GM23338 (cell line): ENCODE measurements around the gene ZNF317. TPM values are rescaled to one million over a fixed set of nuclear protein-coding genes. Genes with fewer than 3 reads are reported as not detected.

ENCODE experiments used
- ATAC-seq: fragments of 200-7000 bp; cut with Tn5 transposase; 3 replicates; pipeline ENCODE4 v1.9.1; 2020
- DNase-seq: peaks from one replicate; pipeline ENCODE4 v3.0.0-alpha.2; 2015; ENCODE audit warnings: low spot score
- H2AFZ ChIP-seq: fragments of 200-600 bp; sonication (generic); 2 replicates; pipeline ENCODE4 v1.8.0; 2016; ENCODE audit warnings: antibody characterized with exemption, mild to moderate bottlenecking, moderate library complexity
- H3F3A ChIP-seq: fragments of 200-600 bp; sonication (generic); replicated peaks from 2 replicates; pipeline ENCODE4 v1.8.0; 2017; ENCODE audit warnings: antibody characterized with exemption, mixed run types, low read depth
- H3K27ac ChIP-seq: fragments of 200-600 bp; sonication (generic); 2 replicates; pipeline ENCODE4 v1.6.1; 2016; ENCODE audit warnings: low read depth
- H3K27me3 ChIP-seq: fragments of 200-600 bp; sonication (generic); 2 replicates; pipeline ENCODE4 v1.8.0; 2016; ENCODE audit warnings: mild to moderate bottlenecking, mixed run types, moderate library complexity; ENCODE audit not compliant: insufficient read depth
- H3K36me3 ChIP-seq: fragments of 200-600 bp; sonication (generic); 2 replicates; pipeline ENCODE4 v1.8.0; 2016; ENCODE audit warnings: mild to moderate bottlenecking; ENCODE audit not compliant: insufficient read depth
- H3K4me1 ChIP-seq: fragments of 200-600 bp; sonication (generic); 2 replicates; pipeline ENCODE4 v1.8.0; 2016; ENCODE audit warnings: mild to moderate bottlenecking, moderate library complexity; ENCODE audit not compliant: insufficient read depth
- H3K4me2 ChIP-seq: fragments of 200-600 bp; sonication (generic); 2 replicates; pipeline ENCODE4 v1.7.1; 2017; ENCODE audit warnings: mixed run types
- H3K4me3 ChIP-seq: fragments of 200-600 bp; sonication (generic); 2 replicates; pipeline ENCODE4 v1.6.1; 2016; ENCODE audit warnings: mixed run types
- H3K79me2 ChIP-seq: fragments of 200-600 bp; sonication (generic); replicated peaks from 2 replicates; pipeline ENCODE4 v1.8.0; 2017; ENCODE audit warnings: mild to moderate bottlenecking; ENCODE audit not compliant: insufficient read depth
- H3K9me2 ChIP-seq: fragments of 200-600 bp; sonication (generic); 2 replicates; pipeline ENCODE4 v1.8.0; 2017; ENCODE audit not compliant: insufficient read depth
- H4K20me1 ChIP-seq: fragments of 200-600 bp; sonication (generic); replicated peaks from 2 replicates; pipeline ENCODE4 v1.8.0; 2017; ENCODE audit warnings: mild to moderate bottlenecking; ENCODE audit not compliant: insufficient read depth
- H3K27ac Mint-ChIP-seq: 2 replicates; pipeline ENCODE4 v1.8.0; 2020; ENCODE audit warnings: inconsistent platforms, mild to moderate bottlenecking, moderate library complexity, mixed read lengths
- H3K27me3 Mint-ChIP-seq: 3 replicates; pipeline ENCODE4 v1.8.0; 2022; ENCODE audit warnings: low read depth, mild to moderate bottlenecking, moderate library complexity, mixed read lengths, inconsistent platforms; ENCODE audit not compliant: insufficient read depth, poor library complexity
- H3K36me3 Mint-ChIP-seq: 3 replicates; pipeline ENCODE4 v1.8.0; 2021; ENCODE audit warnings: low read depth, mild to moderate bottlenecking, inconsistent platforms, moderate library complexity, mixed read lengths
- H3K4me1 Mint-ChIP-seq: 3 replicates; pipeline ENCODE4 v1.8.0; 2020; ENCODE audit warnings: mild to moderate bottlenecking, inconsistent platforms, mixed read lengths
- H3K4me3 Mint-ChIP-seq: 3 replicates; pipeline ENCODE4 v1.8.0; 2021; ENCODE audit warnings: moderate library complexity, mild to moderate bottlenecking, inconsistent platforms, mixed read lengths
- H3K9me3 Mint-ChIP-seq: 3 replicates; pipeline ENCODE4 v1.8.0; 2020; ENCODE audit warnings: moderate library complexity, mild to moderate bottlenecking, inconsistent platforms, mixed read lengths
- EZH2phosphoT487 ChIP-seq: fragments of 200-600 bp; sonication (generic); IDR thresholded peaks from one replicate; pipeline ENCODE4 v1.8.1; 2018; ENCODE audit warnings: antibody characterized with exemption; ENCODE audit not compliant: unreplicated experiment
- JUNB ChIP-seq: IDR thresholded peaks from one replicate; pipeline ENCODE4 v1.6.1; 2016; ENCODE audit warnings: antibody characterized with exemption; ENCODE audit not compliant: unreplicated experiment
- NANOG ChIP-seq: IDR thresholded peaks from 2 replicates; pipeline ENCODE4 v1.6.1; 2016; ENCODE audit warnings: antibody characterized with exemption, borderline replicate concordance
- POLR2AphosphoS5 ChIP-seq: IDR thresholded peaks from 2 replicates; pipeline ENCODE4 v1.6.1; 2016; ENCODE audit warnings: antibody characterized with exemption, low read depth
- STAT1 ChIP-seq: IDR thresholded peaks from one replicate; pipeline ENCODE4 v1.6.1; 2016; ENCODE audit warnings: antibody characterized with exemption; ENCODE audit not compliant: unreplicated experiment
- ZNF114 ChIP-seq: fragments of 250-450 bp; sonication (Bioruptor Pico); IDR thresholded peaks from 2 replicates; pipeline ENCODE4 v1.5.0; 2020; ENCODE audit warnings: mild to moderate bottlenecking, moderate library complexity
- ZNF331 ChIP-seq: fragments of 250-450 bp; sonication (Bioruptor Pico); IDR thresholded peaks from 2 replicates; pipeline ENCODE4 v1.5.0; 2020; ENCODE audit warnings: low read depth, mild to moderate bottlenecking, moderate library complexity
- polyA plus RNA-seq: library from polyadenylated mRNA; unstranded; fragments of >200 nt; fragmentation: Nextera tagmentation; extraction: Ambion mirVana; gene quantifications from 2 replicates; pipeline ENCODE4 v1.2.1, GENCODE V29; 2016
- total RNA-seq: library from RNA; depleted of rRNA; stranded (reverse); fragments of >200 nt; shearing (Covaris generic); gene quantifications from 2 replicates; pipeline ENCODE4 v1.2.3, GENCODE V29; 2014
- TF ChIP-seq, protein P1 (sequence below): IDR thresholded peaks from 2 replicates; pipeline ENCODE4 v1.6.1; 2016; ENCODE audit warnings: antibody characterized with exemption
- TF ChIP-seq, protein P2 (sequence below): IDR thresholded peaks from one replicate; pipeline ENCODE4 v1.6.1; 2018; ENCODE audit warnings: antibody characterized with exemption; ENCODE audit not compliant: unreplicated experiment
- TF ChIP-seq, protein P3 (sequence below): fragments of 250-450 bp; sonication (Bioruptor Pico); IDR thresholded peaks from 2 replicates; pipeline ENCODE4 v1.5.0; 2020; ENCODE audit warnings: mild to moderate bottlenecking, moderate library complexity

The ZNF317 gene
- total and polyA plus RNA-seq, 2 experiments from 2014 or later, result 25.2 to 32.4 TPM

DNA sequence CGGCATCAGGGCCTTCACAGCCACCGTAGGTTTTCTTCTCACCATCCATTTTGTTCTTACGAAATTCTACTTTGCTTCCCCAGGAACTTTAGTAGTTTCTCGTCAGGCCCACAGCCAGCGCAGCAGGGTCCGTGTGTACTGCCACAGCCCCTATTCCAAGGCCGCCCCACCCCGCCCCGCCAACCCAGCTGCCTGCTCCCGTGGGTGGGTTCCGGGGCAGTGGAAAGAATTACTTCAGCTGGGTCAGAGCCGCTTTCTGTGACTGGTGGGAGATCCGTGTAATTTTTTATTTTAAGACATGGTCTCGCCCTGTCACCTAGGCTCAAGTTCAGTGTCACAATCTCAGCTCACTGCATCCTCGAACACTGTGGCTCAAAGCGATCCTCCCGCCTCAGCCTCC is 42.8 kb downstream of the ZNF317 start:
- H3K4me3 Mint-ChIP-seq, result no peak overlapping the region
- H3K9me2 ChIP-seq, result no peaks in the 10 kb centered on the region
- no peak for ATAC-seq
- peaks cover 4% of the 10 kb centered on the region; the same call in 1 of the 2 replicates for H3K36me3 ChIP-seq
- no peak overlapping the region for H2AFZ ChIP-seq
- H3K9me3 Mint-ChIP-seq, result peaks cover 90% of the 10 kb centered on the region
- H4K20me1 ChIP-seq, result no peaks in the 10 kb centered on the region
- H3K4me1 Mint-ChIP-seq, result no peaks in the 10 kb centered on the region
- no peaks in the 10 kb centered on the region for H3K4me1 ChIP-seq
- no peaks in the 10 kb centered on the region for H3F3A ChIP-seq
- H3K79me2 ChIP-seq, result no peaks in the 10 kb centered on the region
- H3K27me3 ChIP-seq, result no peaks in the 10 kb centered on the region
- H3K27ac ChIP-seq, result no peak overlapping the region
- H3K4me2 ChIP-seq, result no peak overlapping the region
- TF ChIP-seq JUNB, result no peak
- no peak for TF ChIP-seq STAT1
- no peak for TF ChIP-seq ZNF114 (CRISPR knock-in tag)
- no peak for TF ChIP-seq NANOG
- no peak for TF ChIP-seq ZNF331
- no peak for TF ChIP-seq EZH2phosphoT487
- TF ChIP-seq, protein P1, sequence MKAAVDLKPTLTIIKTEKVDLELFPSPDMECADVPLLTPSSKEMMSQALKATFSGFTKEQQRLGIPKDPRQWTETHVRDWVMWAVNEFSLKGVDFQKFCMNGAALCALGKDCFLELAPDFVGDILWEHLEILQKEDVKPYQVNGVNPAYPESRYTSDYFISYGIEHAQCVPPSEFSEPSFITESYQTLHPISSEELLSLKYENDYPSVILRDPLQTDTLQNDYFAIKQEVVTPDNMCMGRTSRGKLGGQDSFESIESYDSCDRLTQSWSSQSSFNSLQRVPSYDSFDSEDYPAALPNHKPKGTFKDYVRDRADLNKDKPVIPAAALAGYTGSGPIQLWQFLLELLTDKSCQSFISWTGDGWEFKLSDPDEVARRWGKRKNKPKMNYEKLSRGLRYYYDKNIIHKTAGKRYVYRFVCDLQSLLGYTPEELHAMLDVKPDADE, result no peak
- TF ChIP-seq POLR2AphosphoS5, result no peak
- peaks cover 20% of the 10 kb centered on the region for H3K36me3 Mint-ChIP-seq
- no peak overlapping the region for H3K4me3 ChIP-seq
- DNase-seq, result no peak
- peaks cover 5% of the 10 kb centered on the region for H3K27me3 Mint-ChIP-seq
- no peak overlapping the region for H3K27ac Mint-ChIP-seq

DNA sequence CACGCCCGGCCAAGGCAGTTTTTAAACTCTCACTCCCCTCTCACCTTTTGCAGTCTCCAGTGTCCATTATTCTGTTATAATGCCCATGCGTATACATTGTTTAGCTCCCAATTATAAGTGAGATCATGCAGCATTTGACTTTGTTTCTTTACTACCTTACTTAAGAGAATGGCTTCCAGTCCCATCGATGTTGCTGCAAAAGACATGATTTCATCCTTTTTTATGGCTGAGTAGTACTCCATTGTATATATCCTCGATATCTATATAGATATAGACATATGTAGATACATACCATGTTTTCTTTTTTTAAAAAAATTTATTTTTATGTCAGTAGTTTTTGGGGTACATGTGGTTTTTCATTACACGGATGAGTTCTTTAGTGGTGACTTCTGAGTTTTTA is 47.0 kb downstream of the ZNF317 start:
- DNase-seq (no peak), ATAC-seq (no peak)
- H3K4me1 ChIP-seq, result no peaks in the 10 kb centered on the region
- Mint-ChIP-seq H3K4me1 (no peaks in the 10 kb centered on the region), H3K27me3 (peaks cover 7% of the 10 kb centered on the region), H3K4me3 (no peak overlapping the region), H3K9me3 (peaks cover 90% of the 10 kb centered on the region), H3K27ac (no peak overlapping the region), H3K36me3 (peaks cover 31% of the 10 kb centered on the region)
- H3K9me2 ChIP-seq, result no peaks in the 10 kb centered on the region
- H3K4me3 ChIP-seq, result no peak overlapping the region
- H2AFZ ChIP-seq, result no peak overlapping the region
- H3K27ac ChIP-seq, result no peak overlapping the region
- no peaks in the 10 kb centered on the region for H4K20me1 ChIP-seq
- peaks cover 4% of the 10 kb centered on the region; the same call in 1 of the 2 replicates for H3K36me3 ChIP-seq
- no peaks in the 10 kb centered on the region for H3F3A ChIP-seq
- no peak overlapping the region for H3K4me2 ChIP-seq
- H3K27me3 ChIP-seq, result no peaks in the 10 kb centered on the region
- H3K79me2 ChIP-seq, result no peaks in the 10 kb centered on the region
- TF ChIP-seq POLR2AphosphoS5, result no peak
- TF ChIP-seq, protein P1, result no peak
- TF ChIP-seq STAT1, result no peak
- TF ChIP-seq EZH2phosphoT487, result no peak
- TF ChIP-seq, protein P2, sequence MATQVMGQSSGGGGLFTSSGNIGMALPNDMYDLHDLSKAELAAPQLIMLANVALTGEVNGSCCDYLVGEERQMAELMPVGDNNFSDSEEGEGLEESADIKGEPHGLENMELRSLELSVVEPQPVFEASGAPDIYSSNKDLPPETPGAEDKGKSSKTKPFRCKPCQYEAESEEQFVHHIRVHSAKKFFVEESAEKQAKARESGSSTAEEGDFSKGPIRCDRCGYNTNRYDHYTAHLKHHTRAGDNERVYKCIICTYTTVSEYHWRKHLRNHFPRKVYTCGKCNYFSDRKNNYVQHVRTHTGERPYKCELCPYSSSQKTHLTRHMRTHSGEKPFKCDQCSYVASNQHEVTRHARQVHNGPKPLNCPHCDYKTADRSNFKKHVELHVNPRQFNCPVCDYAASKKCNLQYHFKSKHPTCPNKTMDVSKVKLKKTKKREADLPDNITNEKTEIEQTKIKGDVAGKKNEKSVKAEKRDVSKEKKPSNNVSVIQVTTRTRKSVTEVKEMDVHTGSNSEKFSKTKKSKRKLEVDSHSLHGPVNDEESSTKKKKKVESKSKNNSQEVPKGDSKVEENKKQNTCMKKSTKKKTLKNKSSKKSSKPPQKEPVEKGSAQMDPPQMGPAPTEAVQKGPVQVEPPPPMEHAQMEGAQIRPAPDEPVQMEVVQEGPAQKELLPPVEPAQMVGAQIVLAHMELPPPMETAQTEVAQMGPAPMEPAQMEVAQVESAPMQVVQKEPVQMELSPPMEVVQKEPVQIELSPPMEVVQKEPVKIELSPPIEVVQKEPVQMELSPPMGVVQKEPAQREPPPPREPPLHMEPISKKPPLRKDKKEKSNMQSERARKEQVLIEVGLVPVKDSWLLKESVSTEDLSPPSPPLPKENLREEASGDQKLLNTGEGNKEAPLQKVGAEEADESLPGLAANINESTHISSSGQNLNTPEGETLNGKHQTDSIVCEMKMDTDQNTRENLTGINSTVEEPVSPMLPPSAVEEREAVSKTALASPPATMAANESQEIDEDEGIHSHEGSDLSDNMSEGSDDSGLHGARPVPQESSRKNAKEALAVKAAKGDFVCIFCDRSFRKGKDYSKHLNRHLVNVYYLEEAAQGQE, result no peak
- TF ChIP-seq, protein P3, sequence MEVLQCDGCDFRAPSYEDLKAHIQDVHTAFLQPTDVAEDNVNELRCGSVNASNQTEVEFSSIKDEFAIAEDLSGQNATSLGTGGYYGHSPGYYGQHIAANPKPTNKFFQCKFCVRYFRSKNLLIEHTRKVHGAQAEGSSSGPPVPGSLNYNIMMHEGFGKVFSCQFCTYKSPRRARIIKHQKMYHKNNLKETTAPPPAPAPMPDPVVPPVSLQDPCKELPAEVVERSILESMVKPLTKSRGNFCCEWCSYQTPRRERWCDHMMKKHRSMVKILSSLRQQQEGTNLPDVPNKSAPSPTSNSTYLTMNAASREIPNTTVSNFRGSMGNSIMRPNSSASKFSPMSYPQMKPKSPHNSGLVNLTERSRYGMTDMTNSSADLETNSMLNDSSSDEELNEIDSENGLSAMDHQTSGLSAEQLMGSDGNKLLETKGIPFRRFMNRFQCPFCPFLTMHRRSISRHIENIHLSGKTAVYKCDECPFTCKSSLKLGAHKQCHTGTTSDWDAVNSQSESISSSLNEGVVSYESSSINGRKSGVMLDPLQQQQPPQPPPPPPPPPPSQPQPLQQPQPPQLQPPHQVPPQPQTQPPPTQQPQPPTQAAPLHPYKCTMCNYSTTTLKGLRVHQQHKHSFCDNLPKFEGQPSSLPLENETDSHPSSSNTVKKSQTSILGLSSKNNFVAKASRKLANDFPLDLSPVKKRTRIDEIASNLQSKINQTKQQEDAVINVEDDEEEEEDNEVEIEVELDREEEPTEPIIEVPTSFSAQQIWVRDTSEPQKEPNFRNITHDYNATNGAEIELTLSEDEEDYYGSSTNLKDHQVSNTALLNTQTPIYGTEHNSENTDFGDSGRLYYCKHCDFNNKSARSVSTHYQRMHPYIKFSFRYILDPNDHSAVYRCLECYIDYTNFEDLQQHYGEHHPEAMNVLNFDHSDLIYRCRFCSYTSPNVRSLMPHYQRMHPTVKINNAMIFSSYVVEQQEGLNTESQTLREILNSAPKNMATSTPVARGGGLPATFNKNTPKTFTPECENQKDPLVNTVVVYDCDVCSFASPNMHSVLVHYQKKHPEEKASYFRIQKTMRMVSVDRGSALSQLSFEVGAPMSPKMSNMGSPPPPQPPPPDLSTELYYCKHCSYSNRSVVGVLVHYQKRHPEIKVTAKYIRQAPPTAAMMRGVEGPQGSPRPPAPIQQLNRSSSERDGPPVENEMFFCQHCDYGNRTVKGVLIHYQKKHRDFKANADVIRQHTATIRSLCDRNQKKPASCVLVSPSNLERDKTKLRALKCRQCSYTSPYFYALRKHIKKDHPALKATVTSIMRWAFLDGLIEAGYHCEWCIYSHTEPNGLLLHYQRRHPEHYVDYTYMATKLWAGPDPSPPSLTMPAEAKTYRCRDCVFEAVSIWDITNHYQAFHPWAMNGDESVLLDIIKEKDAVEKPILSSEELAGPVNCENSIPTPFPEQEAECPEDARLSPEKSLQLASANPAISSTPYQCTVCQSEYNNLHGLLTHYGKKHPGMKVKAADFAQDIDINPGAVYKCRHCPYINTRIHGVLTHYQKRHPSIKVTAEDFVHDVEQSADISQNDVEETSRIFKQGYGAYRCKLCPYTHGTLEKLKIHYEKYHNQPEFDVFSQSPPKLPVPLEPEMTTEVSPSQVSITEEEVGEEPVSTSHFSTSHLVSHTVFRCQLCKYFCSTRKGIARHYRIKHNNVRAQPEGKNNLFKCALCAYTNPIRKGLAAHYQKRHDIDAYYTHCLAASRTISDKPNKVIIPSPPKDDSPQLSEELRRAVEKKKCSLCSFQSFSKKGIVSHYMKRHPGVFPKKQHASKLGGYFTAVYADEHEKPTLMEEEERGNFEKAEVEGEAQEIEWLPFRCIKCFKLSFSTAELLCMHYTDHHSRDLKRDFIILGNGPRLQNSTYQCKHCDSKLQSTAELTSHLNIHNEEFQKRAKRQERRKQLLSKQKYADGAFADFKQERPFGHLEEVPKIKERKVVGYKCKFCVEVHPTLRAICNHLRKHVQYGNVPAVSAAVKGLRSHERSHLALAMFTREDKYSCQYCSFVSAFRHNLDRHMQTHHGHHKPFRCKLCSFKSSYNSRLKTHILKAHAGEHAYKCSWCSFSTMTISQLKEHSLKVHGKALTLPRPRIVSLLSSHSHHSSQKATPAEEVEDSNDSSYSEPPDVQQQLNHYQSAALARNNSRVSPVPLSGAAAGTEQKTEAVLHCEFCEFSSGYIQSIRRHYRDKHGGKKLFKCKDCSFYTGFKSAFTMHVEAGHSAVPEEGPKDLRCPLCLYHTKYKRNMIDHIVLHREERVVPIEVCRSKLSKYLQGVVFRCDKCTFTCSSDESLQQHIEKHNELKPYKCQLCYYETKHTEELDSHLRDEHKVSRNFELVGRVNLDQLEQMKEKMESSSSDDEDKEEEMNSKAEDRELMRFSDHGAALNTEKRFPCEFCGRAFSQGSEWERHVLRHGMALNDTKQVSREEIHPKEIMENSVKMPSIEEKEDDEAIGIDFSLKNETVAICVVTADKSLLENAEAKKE (CRISPR knock-in tag), result no peak
- TF ChIP-seq ZNF331, result no peak
- TF ChIP-seq ZNF114 (CRISPR knock-in tag), result no peak
